Calu3 (cell line): ENCODE data around the gene TAF11L13. TPM values are rescaled to one million over a fixed set of nuclear protein-coding genes. Genes with fewer than 3 reads are reported as not detected.

Experiments used
- BruUV-seq: library from RNA; stranded (reverse); fragments of 400-500 nt; replicated peaks from 2 replicates; lab custom pipeline; 2021; lab: Mats Ljungman, UMichigan
- CTCF ChIA-PET: fragments of 300-600 bp; sonication (Branson Sonifier 250); formaldehyde crosslinking; loops from one replicate; lab custom pipeline; 2022; ENCODE audit warnings: antibody characterized with exemption; lab: Charles Lee
- DNase-seq: peaks from one replicate; pipeline ENCODE4 v3.0.0; 2022
- H3K27ac Mint-ChIP-seq: one replicate; pipeline ENCODE4 v1.8.0; 2022; ENCODE audit warnings: mixed read lengths; ENCODE audit not compliant: unreplicated experiment
- H3K27me3 Mint-ChIP-seq: one replicate; pipeline ENCODE4 v1.8.0; 2022; ENCODE audit warnings: mixed read lengths; ENCODE audit not compliant: unreplicated experiment
- H3K36me3 Mint-ChIP-seq: one replicate; pipeline ENCODE4 v1.8.0; 2022; ENCODE audit warnings: mild to moderate bottlenecking, moderate library complexity, mixed read lengths; ENCODE audit not compliant: insufficient read depth, unreplicated experiment
- H3K4me1 Mint-ChIP-seq: one replicate; pipeline ENCODE4 v1.8.0; 2022; ENCODE audit warnings: mild to moderate bottlenecking, low read depth, mixed read lengths; ENCODE audit not compliant: unreplicated experiment
- H3K4me3 Mint-ChIP-seq: one replicate; pipeline ENCODE4 v1.8.0; 2022; ENCODE audit warnings: mild to moderate bottlenecking, low read depth, moderate library complexity, mixed read lengths; ENCODE audit not compliant: unreplicated experiment
- H3K9me3 Mint-ChIP-seq: one replicate; pipeline ENCODE4 v1.8.0; 2022; ENCODE audit warnings: low read depth, mixed read lengths; ENCODE audit not compliant: unreplicated experiment
- intact Hi-C: fragments of 100-400 bp; cut with micrococcal nuclease; formaldehyde crosslinking; loops from one replicate; pipeline ENCODE4 v1.10.0; 2022; ENCODE audit not compliant: unreplicated experiment
- total RNA-seq: library from RNA; stranded (reverse); gene quantifications from 2 replicates; pipeline ENCODE4 v1.2.3, GENCODE V29; 2022
- TF ChIP-seq, protein P1 (sequence below): fragments of 200-600 bp; IDR thresholded peaks from one replicate; pipeline ENCODE4 v1.8.0; 2022; ENCODE audit warnings: antibody characterized with exemption; ENCODE audit not compliant: unreplicated experiment

Gene TAF11L13
- total RNA-seq, 1 experiment from 2014 or later, result not detected

DNA sequence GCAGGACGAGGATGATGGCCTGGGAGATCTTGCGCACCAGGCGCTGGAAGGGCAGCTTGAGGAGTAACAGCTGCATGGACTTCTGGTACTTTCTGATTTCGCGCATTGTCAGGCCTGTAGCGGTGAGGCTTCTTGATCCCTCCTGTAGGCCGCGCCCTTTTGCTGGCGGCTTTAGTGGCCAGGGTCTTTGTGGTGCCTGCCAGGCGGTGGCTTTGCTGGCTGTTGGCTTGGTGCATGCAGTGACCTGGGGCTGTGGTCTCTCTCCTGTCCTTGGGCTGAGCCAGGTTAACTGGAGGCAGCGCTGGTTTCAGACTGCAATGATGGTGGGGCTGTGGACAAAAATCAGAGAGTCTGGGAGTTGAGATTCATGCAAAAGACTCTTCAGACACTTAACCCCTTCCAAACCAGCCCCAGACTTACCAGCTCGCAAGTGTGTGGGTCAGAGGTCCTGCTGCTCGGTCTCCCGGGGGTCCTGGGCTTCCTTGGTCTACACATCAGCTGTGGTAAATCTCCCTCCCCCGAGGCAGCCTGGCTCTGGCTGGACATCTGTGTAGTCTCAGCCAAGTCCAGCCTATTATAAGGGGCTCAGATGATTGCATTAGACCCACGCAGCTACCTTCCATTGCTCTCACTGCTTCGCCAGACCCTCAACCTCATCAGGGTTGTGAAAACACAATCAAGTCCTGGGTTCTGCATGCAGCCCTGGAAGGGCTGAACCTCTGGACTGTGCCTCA is 16.8 kb upstream of the TAF11L13 start:
- Mint-ChIP-seq H3K27ac (no peak overlapping the region), H3K9me3 (no peaks in the 10 kb centered on the region), H3K4me1 (no peaks in the 10 kb centered on the region), H3K36me3 (no peaks in the 10 kb centered on the region), H3K4me3 (no peak overlapping the region), H3K27me3 (no peaks in the 10 kb centered on the region)
- DNase-seq, result no peak
- no TSS peak for BruUV-seq
- TF ChIP-seq, protein P1, sequence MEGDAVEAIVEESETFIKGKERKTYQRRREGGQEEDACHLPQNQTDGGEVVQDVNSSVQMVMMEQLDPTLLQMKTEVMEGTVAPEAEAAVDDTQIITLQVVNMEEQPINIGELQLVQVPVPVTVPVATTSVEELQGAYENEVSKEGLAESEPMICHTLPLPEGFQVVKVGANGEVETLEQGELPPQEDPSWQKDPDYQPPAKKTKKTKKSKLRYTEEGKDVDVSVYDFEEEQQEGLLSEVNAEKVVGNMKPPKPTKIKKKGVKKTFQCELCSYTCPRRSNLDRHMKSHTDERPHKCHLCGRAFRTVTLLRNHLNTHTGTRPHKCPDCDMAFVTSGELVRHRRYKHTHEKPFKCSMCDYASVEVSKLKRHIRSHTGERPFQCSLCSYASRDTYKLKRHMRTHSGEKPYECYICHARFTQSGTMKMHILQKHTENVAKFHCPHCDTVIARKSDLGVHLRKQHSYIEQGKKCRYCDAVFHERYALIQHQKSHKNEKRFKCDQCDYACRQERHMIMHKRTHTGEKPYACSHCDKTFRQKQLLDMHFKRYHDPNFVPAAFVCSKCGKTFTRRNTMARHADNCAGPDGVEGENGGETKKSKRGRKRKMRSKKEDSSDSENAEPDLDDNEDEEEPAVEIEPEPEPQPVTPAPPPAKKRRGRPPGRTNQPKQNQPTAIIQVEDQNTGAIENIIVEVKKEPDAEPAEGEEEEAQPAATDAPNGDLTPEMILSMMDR, result no peak
- intact Hi-C loops, result no loop called here
- CTCF ChIA-PET, result no interaction called here

DNA sequence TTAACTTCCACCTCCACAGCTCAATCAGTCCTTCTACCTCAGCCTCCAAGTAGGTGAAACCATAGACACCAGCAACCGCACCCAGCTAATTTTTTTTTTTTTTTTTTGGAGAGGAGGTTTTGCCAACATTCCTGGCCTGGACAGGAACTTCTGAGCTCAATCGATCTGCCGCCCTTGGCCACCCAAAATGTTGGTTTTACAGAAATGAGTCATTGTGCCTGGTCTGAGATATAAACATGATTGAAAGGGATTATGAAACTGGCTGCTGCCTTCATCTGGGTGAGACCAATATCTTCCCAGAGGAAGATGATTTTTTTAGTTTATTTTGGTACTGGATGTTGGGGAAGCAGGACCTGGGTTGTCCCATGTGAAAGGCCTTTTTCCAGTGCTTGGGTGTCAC is 12.5 kb upstream of the TAF11L13 start:
- Mint-ChIP-seq H3K27ac (no peak overlapping the region), H3K4me3 (no peak overlapping the region), H3K4me1 (no peaks in the 10 kb centered on the region), H3K36me3 (no peaks in the 10 kb centered on the region), H3K27me3 (no peaks in the 10 kb centered on the region), H3K9me3 (no peaks in the 10 kb centered on the region)
- DNase-seq, result no peak
- intact Hi-C loops, result no loop called here
- CTCF ChIA-PET, result no interaction called here
- BruUV-seq, result no TSS peak
- TF ChIP-seq, protein P1, result no peak

DNA sequence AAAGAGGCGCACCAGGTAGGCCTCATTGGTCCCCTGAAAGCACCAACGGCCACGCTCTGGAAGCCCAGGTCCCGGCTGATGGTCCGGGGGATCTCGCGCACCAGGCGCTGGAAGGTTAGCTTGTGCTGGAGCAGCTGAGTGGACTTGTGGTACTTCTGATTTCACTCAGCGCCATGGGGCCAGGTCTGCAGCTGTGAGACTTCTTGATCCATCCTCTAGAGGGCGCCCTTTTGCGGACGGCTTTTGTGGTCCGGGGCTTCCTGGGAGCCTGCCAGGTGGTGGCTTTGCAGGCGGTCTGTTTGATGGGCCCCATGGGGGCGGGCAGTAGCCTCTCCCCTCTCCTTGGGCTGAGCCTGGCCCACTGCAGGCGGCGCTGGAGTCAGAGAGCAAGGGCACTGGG is 11.3 kb upstream of the TAF11L13 start:
- BruUV-seq, result no TSS peak
- intact Hi-C loops, result no loop called here
- no peak for DNase-seq
- H3K27ac Mint-ChIP-seq, result no peak overlapping the region
- H3K27me3 Mint-ChIP-seq, result no peaks in the 10 kb centered on the region
- H3K9me3 Mint-ChIP-seq, result no peaks in the 10 kb centered on the region
- CTCF ChIA-PET, result no interaction called here
- H3K4me3 Mint-ChIP-seq, result no peak overlapping the region
- TF ChIP-seq, protein P1, result no peak
- H3K4me1 Mint-ChIP-seq, result no peaks in the 10 kb centered on the region
- H3K36me3 Mint-ChIP-seq, result no peaks in the 10 kb centered on the region

DNA sequence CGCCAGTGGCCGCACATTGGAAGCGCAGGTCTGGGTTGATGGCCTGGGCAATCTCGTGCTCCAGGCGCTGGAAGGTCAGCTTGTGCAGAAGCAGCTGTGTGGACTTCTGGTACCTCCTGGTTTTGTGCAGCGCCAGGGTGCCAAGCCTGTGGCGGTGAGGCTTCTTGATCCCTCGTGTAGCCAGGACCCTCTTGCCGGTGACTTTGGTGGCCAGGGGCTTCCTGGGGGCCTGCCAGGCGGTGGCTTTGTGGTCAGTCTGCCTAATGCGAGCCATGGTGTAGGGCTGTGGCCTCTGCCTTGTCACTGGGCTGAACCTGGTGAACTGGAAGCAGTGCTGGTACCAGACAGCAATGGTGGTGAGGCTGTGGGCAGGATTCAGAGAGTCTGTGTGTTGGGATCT is 6.2 kb upstream of the TAF11L13 start:
- H3K27me3 Mint-ChIP-seq, result no peaks in the 10 kb centered on the region
- H3K9me3 Mint-ChIP-seq, result no peaks in the 10 kb centered on the region
- no peak overlapping the region for H3K4me3 Mint-ChIP-seq
- CTCF ChIA-PET, result no interaction called here
- TF ChIP-seq, protein P1, result no peak
- intact Hi-C loops, result no loop called here
- no peak overlapping the region for H3K27ac Mint-ChIP-seq
- no peaks in the 10 kb centered on the region for H3K4me1 Mint-ChIP-seq
- DNase-seq, result no peak
- BruUV-seq, result no TSS peak
- no peaks in the 10 kb centered on the region for H3K36me3 Mint-ChIP-seq
